COR-L47 (cell line): ENCODE data around the gene FRMPD3.
"Not testable (repeated sequence)": the region's sequence is repeated elsewhere in the genome, so short reads cannot be mapped to it uniquely, and the experiment has no call there.

Experiments
- DNase-seq: peaks from one replicate; lab custom pipeline; 2025; lab: John Stamatoyannopoulos, UW

Gene FRMPD3

DNA sequence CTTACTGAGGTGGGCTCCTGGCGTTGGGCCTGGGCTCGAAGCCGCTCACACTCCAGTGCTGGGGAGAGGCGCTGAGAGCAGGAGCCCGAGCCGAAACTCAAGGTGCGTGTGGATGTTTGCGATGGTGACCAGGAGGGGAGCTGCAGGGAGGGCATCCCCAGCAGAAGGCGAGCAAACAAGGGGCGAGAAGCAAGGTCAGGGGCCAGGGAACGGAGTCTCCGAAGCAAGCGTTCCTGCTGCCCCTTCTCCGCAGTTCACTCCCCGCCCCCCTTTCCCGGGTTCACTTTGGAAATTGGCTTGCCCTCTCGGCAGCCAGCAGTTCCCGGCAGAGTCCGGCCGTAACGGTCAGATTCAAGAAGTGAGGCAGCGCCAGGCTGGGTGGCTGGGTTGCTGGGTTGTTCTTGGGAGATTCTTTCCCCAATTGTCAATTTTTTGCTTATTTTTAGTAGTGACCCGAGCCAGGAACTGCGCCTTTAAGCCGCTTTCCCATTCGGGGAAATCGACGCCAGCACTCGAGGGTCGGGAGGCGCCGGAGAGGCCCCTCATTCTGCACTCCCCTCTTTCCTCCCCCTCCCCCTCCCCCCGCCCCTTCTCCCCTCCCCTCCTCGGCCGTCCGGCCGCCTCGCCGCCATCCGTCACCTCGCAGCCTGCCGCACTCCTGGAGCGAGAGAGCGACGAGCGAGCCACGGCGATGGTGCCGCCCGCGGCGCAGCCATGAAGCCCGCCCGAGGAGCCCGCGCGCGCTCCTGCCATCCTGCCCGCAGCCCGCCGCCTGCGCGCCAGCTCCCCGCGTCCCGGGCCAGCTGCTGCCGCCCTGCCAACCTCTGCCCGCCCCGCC, at the start of gene FRMPD3:
FRMPD3 (plus strand) TSS at position 655 of the 838 bp plus-strand sequence. CDS start 76,937 bp downstream, outside the sequence.
- DNase-seq, result no peak

- DNase-seq, result no peak
Measured at GRCh38 chrX:107420571-107420970, 28.9 kb upstream of the FRMPD3 start.

GRCh38 chrX:107421337-107421861, 28.1 kb upstream of the FRMPD3 start:
- DNase-seq, result no peak

DNA sequence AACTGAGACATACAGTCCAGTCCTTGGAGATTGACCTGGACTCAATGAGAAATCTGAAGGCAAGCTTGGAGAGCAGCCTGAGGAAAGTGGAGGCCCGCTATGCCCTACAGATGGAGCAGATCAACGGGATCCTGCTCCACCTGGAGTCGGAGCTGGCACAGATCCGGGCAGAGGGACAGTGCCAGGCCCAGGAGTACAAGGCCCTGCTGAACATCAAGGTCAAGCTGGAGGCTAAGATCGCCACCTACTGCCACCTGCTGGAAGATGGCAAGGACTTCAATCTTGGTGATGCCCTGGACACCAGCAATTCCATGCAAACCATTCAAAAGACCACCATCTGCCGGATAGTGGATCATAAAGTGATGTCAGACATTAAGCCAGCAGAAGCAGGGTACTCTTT, 20.4 kb upstream of the FRMPD3 start:
- DNase-seq, result peak; percentile 18

- DNase-seq, result no peak
Measured at GRCh38 chrX:107440187-107440586, 9.3 kb upstream of the FRMPD3 start.

DNA sequence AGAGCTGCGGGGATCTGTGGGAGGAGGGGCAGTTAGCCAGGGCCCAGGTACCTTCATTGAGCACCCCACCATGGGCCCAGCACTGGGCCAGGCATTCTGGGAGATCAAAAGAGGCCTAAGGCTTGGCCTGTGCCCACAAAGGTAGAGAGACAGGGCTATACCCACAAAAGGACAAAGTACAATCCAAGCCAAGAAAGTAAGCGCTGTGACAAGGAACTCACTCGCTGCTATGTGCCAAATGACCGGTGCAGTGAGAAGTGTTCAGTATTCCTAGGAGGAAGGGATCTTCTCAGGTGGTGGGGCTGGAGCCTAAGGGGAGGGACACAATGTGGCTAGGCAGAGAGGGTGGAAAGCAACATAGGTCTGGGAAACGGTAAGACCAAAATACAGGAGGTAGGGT, 8.8 kb upstream of the FRMPD3 start:
- DNase-seq, result no peak

GRCh38 chrX:107442914-107443527, 6.4 kb upstream of the FRMPD3 start:
- DNase-seq, result peak; percentile 53

GRCh38 chrX:107445146-107445545, 4.3 kb upstream of the FRMPD3 start:
- DNase-seq, result no peak

DNA sequence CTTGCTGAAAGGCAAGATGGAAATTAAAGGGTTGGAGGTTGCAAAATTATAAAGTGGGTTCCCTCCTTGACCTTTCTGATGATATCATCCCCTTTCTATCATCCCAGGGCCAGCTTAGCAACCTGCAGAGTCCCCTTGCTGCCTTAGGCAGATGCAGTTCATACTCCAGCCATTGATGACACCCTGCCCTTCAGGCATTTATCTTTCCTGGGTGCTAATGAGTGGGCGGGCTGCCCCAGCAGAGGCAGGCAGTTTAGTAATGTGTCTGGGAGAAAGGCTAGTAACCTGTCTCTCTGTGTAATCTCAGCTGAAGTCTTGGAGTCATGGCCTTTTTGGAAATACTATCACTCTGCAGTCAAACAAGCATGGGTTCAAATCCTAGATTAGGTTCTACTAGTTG, 3.8 kb upstream of the FRMPD3 start:
- DNase-seq, result no peak

DNA sequence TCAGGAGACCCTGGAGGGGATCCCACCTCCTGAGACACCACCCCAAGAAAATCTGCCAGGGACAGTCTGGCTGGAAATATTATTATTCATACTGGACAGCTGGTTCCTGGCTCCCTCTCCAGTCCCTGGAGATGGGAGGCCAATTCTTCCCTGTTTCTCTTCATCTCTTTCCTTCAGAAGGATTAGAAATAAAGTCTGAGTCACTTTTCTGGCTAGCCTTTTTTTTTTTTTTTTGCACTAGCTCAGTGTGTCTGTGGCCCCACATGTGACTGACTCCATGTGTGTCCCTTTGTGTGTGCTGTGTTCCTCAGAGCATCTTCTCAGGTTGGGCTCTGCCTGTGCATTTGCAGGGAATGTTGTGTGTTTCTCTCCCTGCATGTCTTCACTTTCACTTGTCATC, 1.8 kb upstream of the FRMPD3 start:
- DNase-seq, result no peak

DNA sequence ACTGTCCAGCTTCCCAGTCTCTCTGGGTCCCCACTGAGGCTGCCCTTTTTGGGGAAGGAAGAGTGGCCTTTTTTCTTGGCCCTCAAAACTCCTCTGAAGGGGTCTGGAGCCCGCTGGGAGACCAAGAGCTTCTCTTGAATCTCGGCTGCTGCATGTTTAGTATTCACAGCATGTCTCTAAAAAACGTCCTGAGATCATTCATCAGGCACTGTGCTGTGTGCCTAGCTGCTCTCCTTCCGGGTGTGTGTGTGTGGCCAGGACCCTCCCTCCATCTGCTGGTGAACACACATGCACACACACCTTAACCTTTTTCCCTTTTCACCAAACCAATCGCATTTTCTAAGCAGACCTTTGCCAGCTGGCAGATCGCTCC, 841 bp upstream of the FRMPD3 start:
- DNase-seq, result no peak

DNA sequence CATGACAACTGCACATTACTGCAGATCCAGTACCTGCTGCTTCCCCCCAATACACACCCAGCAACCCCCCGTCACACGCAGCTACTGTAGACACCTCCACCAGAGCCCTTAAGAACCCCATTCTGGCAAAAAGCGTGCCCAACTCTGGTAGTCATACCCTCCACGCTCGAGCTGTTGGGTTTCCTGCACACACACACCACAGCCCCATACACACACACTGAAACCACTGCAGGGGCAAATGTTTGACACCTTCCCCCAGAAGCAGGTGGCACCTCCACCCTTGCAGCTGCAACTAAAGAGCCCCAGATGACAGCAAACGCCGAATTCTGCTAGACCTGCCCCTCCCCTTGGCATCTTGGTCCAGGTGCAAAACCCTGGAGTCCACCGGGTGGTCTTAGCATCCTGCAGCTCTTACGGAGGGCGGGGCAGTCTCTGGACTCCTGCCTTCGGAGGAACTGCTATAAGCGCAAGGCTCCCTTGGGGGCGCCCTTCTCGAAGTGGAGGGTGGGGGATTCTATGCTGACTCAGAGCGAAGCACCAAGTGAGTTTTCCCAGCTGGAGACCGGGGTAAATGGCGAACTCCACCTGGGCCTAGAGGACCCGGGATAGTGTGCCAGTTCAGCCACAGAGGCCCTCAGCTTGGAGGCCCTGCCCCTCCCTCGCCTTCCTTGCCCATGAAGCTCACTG, 1.5 kb downstream of the FRMPD3 start:
- DNase-seq, result no peak

DNA sequence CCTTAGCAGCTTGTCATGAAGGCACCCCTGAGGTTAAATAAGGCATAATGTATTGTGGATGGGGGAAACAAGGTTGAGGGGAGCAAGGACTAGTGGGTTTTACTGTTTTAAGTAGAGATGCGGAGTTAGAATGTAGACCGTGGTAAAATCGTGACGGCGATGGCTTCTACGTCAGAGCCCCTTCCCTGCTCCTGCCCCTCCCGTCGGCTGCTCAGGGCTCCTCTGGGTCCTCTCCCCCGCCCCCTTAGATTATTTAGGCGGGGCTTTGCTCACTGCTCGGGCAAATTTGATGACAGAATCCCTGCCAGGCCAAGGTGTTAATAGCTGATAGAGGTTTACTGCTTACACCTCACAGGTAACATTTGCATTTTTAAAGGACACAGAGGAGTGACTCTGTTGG, 2.3 kb downstream of the FRMPD3 start:
- DNase-seq, result no peak

DNA sequence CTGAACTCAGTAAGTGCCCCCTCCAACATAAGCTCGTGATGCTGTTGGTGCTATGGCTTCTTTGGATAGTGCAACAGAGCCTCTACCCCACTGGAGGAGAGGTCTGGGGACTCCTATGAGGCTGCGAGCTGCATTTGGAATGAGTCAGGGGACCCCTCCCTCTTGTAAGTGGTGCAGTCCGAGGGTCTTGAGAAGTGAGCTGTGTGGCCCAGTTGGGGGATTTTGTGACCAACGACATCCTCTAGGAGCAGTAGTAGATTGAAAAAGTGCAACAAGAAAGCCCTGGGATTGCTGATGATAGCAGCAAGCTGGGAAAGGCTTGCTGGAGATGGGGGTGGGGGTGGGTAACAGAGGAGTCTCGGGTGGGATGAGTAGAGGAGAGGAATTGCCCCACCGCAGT, 3.1 kb downstream of the FRMPD3 start:
- DNase-seq, result no peak

DNA sequence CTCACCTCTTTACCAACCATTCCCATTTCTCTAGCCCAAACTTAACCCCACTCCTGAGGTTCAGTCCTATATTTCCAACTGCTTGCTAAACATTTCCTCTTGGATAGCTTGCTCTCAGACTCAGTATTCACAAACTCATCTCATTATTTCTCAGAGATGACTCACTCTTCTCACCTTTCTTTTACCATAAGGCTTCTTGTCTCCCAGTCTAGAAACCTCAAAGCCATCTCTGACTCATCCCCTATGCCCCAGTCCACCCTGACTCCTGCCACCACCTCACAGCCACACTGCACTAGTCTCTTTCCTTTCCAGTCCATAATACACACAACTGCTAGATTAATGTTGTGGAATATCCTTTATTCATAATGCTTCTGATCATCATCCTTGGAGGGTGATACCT, 4.8 kb downstream of the FRMPD3 start:
- DNase-seq, result no peak

DNA sequence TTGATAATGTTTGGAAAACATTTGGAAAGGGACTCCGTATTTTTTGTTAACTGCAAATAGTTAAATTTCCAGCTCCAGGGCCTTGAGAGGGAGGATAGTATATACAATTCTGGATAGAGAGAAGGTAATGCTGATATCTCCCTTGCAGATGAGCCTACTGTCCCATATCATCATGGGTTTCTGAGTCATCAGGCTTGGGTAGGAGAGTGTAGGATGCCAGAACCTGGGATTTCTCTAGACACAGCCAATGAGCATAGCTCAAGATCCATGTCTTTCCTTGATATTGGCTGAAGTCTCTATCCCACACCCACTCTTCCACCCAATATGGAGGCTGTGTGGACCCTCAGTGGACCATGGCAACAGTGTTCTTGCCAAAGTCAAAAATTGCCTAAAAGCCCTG, 7.8 kb downstream of the FRMPD3 start:
- DNase-seq, result no peak

DNA sequence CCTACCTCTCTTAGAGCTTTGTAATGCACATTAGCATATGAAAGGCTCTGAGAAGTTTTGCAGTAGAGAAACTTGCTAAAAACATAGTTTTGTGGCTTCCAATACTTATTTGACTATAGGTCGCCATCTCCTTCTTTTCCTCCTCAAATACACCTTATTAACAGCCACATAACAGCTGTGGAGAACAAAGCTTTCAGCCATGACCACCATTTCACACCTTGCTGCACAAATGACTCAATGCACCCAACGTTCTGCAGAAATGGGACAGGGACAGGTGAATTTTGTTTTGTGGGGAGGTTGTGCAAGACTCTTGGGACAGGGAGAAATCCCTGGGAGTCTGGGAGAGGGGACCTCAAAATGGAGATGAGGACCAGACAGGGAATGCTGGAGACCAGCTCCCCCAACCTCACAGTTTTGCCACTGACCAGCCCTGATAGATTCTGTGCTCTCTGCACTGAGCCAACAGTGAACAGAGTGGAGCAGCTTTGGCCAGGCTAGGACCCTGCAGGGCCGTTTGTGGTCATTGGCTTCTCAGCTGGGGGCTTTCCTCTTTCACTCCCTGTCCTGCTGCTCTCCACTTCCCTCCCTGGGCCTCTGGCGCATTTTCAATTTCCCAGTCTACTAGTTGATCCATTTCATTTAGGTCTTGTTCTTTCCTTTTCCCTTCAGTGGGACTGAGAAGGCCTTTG, 16.6 kb downstream of the FRMPD3 start:
- no peak for DNase-seq

DNA sequence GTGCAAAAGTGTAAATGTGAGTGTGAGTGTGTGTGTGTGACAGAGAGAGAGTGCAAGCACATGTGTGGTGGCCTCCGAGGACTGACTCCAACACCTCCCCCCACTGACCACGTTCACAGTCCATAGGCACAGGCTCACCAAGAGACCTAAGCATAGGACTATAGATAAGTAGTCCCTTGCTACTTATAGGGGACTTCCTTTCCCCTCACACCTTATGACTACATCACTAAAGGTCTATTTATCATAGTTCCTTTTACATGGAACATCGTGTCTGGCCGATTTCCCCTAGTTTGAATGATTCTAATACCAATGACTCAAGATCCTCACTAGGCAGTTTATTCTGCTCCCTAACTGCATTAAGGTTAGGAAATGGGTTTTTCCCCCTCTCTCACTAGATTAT, 17.8 kb downstream of the FRMPD3 start:
- no peak for DNase-seq

- DNase-seq, result no peak
Measured at GRCh38 chrX:107470198-107470597, 20.7 kb downstream of the FRMPD3 start.

DNA sequence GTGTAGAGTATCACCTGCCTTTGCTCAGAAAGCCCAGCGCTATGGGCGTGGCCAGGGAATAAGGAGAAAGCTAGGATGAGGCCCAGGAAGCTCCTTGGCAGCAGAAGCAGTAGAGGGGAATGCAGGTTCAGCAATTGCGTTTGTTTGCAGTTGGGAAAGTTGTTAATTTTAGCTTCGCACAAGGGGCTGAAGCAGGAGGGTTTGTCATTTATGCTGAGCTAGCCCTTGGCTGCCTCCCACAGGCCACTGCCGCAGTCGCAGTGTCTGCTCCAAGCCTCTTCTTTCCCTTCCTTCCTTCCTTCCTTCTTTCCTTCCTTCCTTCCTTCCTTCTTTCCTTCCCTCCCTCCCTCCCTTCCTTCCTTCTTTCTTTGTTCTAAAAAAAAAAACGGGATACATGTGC, 21.5 kb downstream of the FRMPD3 start:
- DNase-seq, result no peak

- DNase-seq, result not testable (repeated sequence)
Measured at GRCh38 chrX:107471420-107471819, 22.0 kb downstream of the FRMPD3 start.

DNA sequence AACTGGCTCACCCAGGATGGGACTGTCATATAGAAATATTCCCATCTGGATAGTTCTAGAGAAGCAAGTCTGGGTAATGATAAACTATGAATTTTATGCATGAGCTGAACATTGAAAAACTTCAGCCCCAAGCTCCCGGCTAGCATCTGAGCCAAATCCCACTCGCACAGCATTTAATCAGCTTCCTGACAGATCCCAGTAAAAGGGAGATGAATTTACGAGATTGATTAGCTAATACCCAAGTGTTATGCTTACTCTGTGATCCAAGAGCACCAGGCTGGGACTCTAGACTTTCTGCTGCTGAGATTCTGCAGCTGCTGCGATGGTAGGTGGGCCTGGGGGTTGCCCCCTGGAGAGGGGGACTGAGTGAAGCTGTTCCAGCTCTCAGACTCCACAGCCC, 28.0 kb downstream of the FRMPD3 start:
- no peak for DNase-seq
